GM19467 (cell line): ENCODE measurements around the gene CBFB.

Experiments
- ATAC-seq: cut with Tn5 transposase; IDR thresholded peaks from one replicate; pipeline ENCODE4 v1.9.1; 2021; ENCODE audit warnings: mild to moderate bottlenecking, moderate library complexity; ENCODE audit not compliant: unreplicated experiment

Gene CBFB

GRCh38 chr16:67016143-67016542, 12.8 kb upstream of the CBFB start:
- no peak for ATAC-seq

GRCh38 chr16:67016681-67017420, 12.1 kb upstream of the CBFB start:
- no peak for ATAC-seq

- no peak for ATAC-seq
Measured at GRCh38 chr16:67017421-67017750, 11.6 kb upstream of the CBFB start.

- peak; percentile 74 for ATAC-seq
Measured at GRCh38 chr16:67017810-67018488, 11.0 kb upstream of the CBFB start.

- no peak for ATAC-seq
Measured at GRCh38 chr16:67019171-67019570, 9.8 kb upstream of the CBFB start.

GRCh38 chr16:67021321-67021720, 7.6 kb upstream of the CBFB start:
- no peak for ATAC-seq

GRCh38 chr16:67022531-67023214, 6.3 kb upstream of the CBFB start:
- ATAC-seq, result no peak

GRCh38 chr16:67023689-67024088, 5.3 kb upstream of the CBFB start:
- ATAC-seq, result no peak

GRCh38 chr16:67024384-67025209, 4.4 kb upstream of the CBFB start:
- ATAC-seq, result no peak

GRCh38 chr16:67025210-67025550, 3.8 kb upstream of the CBFB start:
- ATAC-seq, result no peak

GRCh38 chr16:67026570-67026969, 2.4 kb upstream of the CBFB start:
- ATAC-seq, result no peak

GRCh38 chr16:67027046-67027445, 1.9 kb upstream of the CBFB start:
- no peak for ATAC-seq

GRCh38 chr16:67028167-67028695, 718 bp upstream of the CBFB start:
- no peak for ATAC-seq

- ATAC-seq, result peak; percentile 45
Measured at GRCh38 chr16:67029254-67030096, 526 bp downstream of the CBFB start.

- ATAC-seq, result no peak
Measured at GRCh38 chr16:67030221-67030962, 1.4 kb downstream of the CBFB start.

GRCh38 chr16:67034487-67034886, 5.5 kb downstream of the CBFB start:
- no peak for ATAC-seq

- no peak for ATAC-seq
Measured at GRCh38 chr16:67035364-67035763, 6.4 kb downstream of the CBFB start.

- ATAC-seq, result no peak
Measured at GRCh38 chr16:67036323-67036741, 7.4 kb downstream of the CBFB start.

GRCh38 chr16:67039260-67040020, 10.5 kb downstream of the CBFB start:
- ATAC-seq, result no peak
